GM23338 (cell line): ENCODE data around the gene SPATA13. TPM values are rescaled to one million over a fixed set of nuclear protein-coding genes. Genes with fewer than 3 reads are reported as not detected.

Experiments used
- ATAC-seq: fragments of 200-7000 bp; cut with Tn5 transposase; 3 replicates; pipeline ENCODE4 v1.9.1; 2020
- DNase-seq: peaks from one replicate; pipeline ENCODE4 v3.0.0-alpha.2; 2015; ENCODE audit warnings: low spot score
- H2AFZ ChIP-seq: fragments of 200-600 bp; sonication (generic); 2 replicates; pipeline ENCODE4 v1.8.0; 2016; ENCODE audit warnings: antibody characterized with exemption, mild to moderate bottlenecking, moderate library complexity
- H3F3A ChIP-seq: fragments of 200-600 bp; sonication (generic); replicated peaks from 2 replicates; pipeline ENCODE4 v1.8.0; 2017; ENCODE audit warnings: antibody characterized with exemption, mixed run types, low read depth
- H3K27ac ChIP-seq: fragments of 200-600 bp; sonication (generic); 2 replicates; pipeline ENCODE4 v1.6.1; 2016; ENCODE audit warnings: low read depth
- H3K27me3 ChIP-seq: fragments of 200-600 bp; sonication (generic); 2 replicates; pipeline ENCODE4 v1.8.0; 2016; ENCODE audit warnings: mild to moderate bottlenecking, mixed run types, moderate library complexity; ENCODE audit not compliant: insufficient read depth
- H3K36me3 ChIP-seq: fragments of 200-600 bp; sonication (generic); 2 replicates; pipeline ENCODE4 v1.8.0; 2016; ENCODE audit warnings: mild to moderate bottlenecking; ENCODE audit not compliant: insufficient read depth
- H3K4me1 ChIP-seq: fragments of 200-600 bp; sonication (generic); 2 replicates; pipeline ENCODE4 v1.8.0; 2016; ENCODE audit warnings: mild to moderate bottlenecking, moderate library complexity; ENCODE audit not compliant: insufficient read depth
- H3K4me2 ChIP-seq: fragments of 200-600 bp; sonication (generic); 2 replicates; pipeline ENCODE4 v1.7.1; 2017; ENCODE audit warnings: mixed run types
- H3K4me3 ChIP-seq: fragments of 200-600 bp; sonication (generic); 2 replicates; pipeline ENCODE4 v1.6.1; 2016; ENCODE audit warnings: mixed run types
- H3K79me2 ChIP-seq: fragments of 200-600 bp; sonication (generic); replicated peaks from 2 replicates; pipeline ENCODE4 v1.8.0; 2017; ENCODE audit warnings: mild to moderate bottlenecking; ENCODE audit not compliant: insufficient read depth
- H3K9me2 ChIP-seq: fragments of 200-600 bp; sonication (generic); 2 replicates; pipeline ENCODE4 v1.8.0; 2017; ENCODE audit not compliant: insufficient read depth
- H4K20me1 ChIP-seq: fragments of 200-600 bp; sonication (generic); replicated peaks from 2 replicates; pipeline ENCODE4 v1.8.0; 2017; ENCODE audit warnings: mild to moderate bottlenecking; ENCODE audit not compliant: insufficient read depth
- H3K27ac Mint-ChIP-seq: 2 replicates; pipeline ENCODE4 v1.8.0; 2020; ENCODE audit warnings: inconsistent platforms, mild to moderate bottlenecking, moderate library complexity, mixed read lengths
- H3K27me3 Mint-ChIP-seq: 3 replicates; pipeline ENCODE4 v1.8.0; 2022; ENCODE audit warnings: low read depth, mild to moderate bottlenecking, moderate library complexity, mixed read lengths, inconsistent platforms; ENCODE audit not compliant: insufficient read depth, poor library complexity
- H3K36me3 Mint-ChIP-seq: 3 replicates; pipeline ENCODE4 v1.8.0; 2021; ENCODE audit warnings: low read depth, mild to moderate bottlenecking, inconsistent platforms, moderate library complexity, mixed read lengths
- H3K4me1 Mint-ChIP-seq: 3 replicates; pipeline ENCODE4 v1.8.0; 2020; ENCODE audit warnings: mild to moderate bottlenecking, inconsistent platforms, mixed read lengths
- H3K4me3 Mint-ChIP-seq: 3 replicates; pipeline ENCODE4 v1.8.0; 2021; ENCODE audit warnings: moderate library complexity, mild to moderate bottlenecking, inconsistent platforms, mixed read lengths
- H3K9me3 Mint-ChIP-seq: 3 replicates; pipeline ENCODE4 v1.8.0; 2020; ENCODE audit warnings: moderate library complexity, mild to moderate bottlenecking, inconsistent platforms, mixed read lengths
- CREB1 ChIP-seq: fragments of 250-450 bp; sonication (Bioruptor Pico); IDR thresholded peaks from 2 replicates; pipeline ENCODE4 v1.5.0; 2020; ENCODE audit warnings: low read depth, mild to moderate bottlenecking, moderate library complexity
- EZH2 ChIP-seq: fragments of 200-600 bp; sonication (generic); IDR thresholded peaks from one replicate; pipeline ENCODE4 v1.8.0; 2017; ENCODE audit warnings: antibody characterized with exemption, mild to moderate bottlenecking, low read depth; ENCODE audit not compliant: unreplicated experiment
- EZH2phosphoT487 ChIP-seq: fragments of 200-600 bp; sonication (generic); IDR thresholded peaks from one replicate; pipeline ENCODE4 v1.8.1; 2018; ENCODE audit warnings: antibody characterized with exemption; ENCODE audit not compliant: unreplicated experiment
- NANOG ChIP-seq: IDR thresholded peaks from 2 replicates; pipeline ENCODE4 v1.6.1; 2016; ENCODE audit warnings: antibody characterized with exemption, borderline replicate concordance
- POLR2AphosphoS5 ChIP-seq: IDR thresholded peaks from 2 replicates; pipeline ENCODE4 v1.6.1; 2016; ENCODE audit warnings: antibody characterized with exemption, low read depth
- ZNF114 ChIP-seq: fragments of 250-450 bp; sonication (Bioruptor Pico); IDR thresholded peaks from 2 replicates; pipeline ENCODE4 v1.5.0; 2020; ENCODE audit warnings: mild to moderate bottlenecking, moderate library complexity
- ZNF331 ChIP-seq: fragments of 250-450 bp; sonication (Bioruptor Pico); IDR thresholded peaks from 2 replicates; pipeline ENCODE4 v1.5.0; 2020; ENCODE audit warnings: low read depth, mild to moderate bottlenecking, moderate library complexity
- ZNF462 ChIP-seq: fragments of 250-450 bp; sonication (Bioruptor Pico); IDR thresholded peaks from 2 replicates; pipeline ENCODE4 v1.5.0; 2020; ENCODE audit warnings: mild to moderate bottlenecking, moderate library complexity
- polyA plus RNA-seq: library from polyadenylated mRNA; unstranded; fragments of >200 nt; fragmentation: Nextera tagmentation; extraction: Ambion mirVana; gene quantifications from 2 replicates; pipeline ENCODE4 v1.2.1, GENCODE V29; 2016
- total RNA-seq: library from RNA; depleted of rRNA; stranded (reverse); fragments of >200 nt; shearing (Covaris generic); gene quantifications from 2 replicates; pipeline ENCODE4 v1.2.3, GENCODE V29; 2014
- TF ChIP-seq, protein P1 (sequence below): IDR thresholded peaks from 2 replicates; pipeline ENCODE4 v1.6.1; 2016; ENCODE audit warnings: antibody characterized with exemption

The SPATA13 gene
- total and polyA plus RNA-seq, 2 experiments from 2014 or later, result 11.9 to 45.7 TPM

GRCh38 chr13:24251525-24251924 is 91.0 kb downstream of the SPATA13 start:
- H3K9me3 Mint-ChIP-seq, result no peaks in the 10 kb centered on the region
- H3K79me2 ChIP-seq, result peaks cover 6% of the 10 kb centered on the region
- H3K9me2 ChIP-seq, result no peaks in the 10 kb centered on the region
- H3K4me3 Mint-ChIP-seq, result no peak overlapping the region
- H3K27ac Mint-ChIP-seq, result no peak overlapping the region
- no peaks in the 10 kb centered on the region for H3F3A ChIP-seq
- TF ChIP-seq ZNF331 (CRISPR knock-in tag), result no peak
- no peak for TF ChIP-seq ZNF114 (CRISPR knock-in tag)
- TF ChIP-seq POLR2AphosphoS5, result no peak
- TF ChIP-seq NANOG, result no peak
- no peak for TF ChIP-seq CREB1 (CRISPR knock-in tag)
- TF ChIP-seq ZNF462 (CRISPR knock-in tag), result no peak
- TF ChIP-seq, protein P1, sequence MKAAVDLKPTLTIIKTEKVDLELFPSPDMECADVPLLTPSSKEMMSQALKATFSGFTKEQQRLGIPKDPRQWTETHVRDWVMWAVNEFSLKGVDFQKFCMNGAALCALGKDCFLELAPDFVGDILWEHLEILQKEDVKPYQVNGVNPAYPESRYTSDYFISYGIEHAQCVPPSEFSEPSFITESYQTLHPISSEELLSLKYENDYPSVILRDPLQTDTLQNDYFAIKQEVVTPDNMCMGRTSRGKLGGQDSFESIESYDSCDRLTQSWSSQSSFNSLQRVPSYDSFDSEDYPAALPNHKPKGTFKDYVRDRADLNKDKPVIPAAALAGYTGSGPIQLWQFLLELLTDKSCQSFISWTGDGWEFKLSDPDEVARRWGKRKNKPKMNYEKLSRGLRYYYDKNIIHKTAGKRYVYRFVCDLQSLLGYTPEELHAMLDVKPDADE, result no peak
- TF ChIP-seq EZH2, result no peak
- TF ChIP-seq EZH2phosphoT487, result no peak
- peaks cover 8% of the 10 kb centered on the region for H3K4me1 ChIP-seq
- H3K27me3 Mint-ChIP-seq, result peaks cover 3% of the 10 kb centered on the region
- no peak overlapping the region for H3K27ac ChIP-seq
- ATAC-seq (no peak), DNase-seq (no peak)
- peaks cover 20% of the 10 kb centered on the region for H3K36me3 Mint-ChIP-seq
- H3K27me3 ChIP-seq, result no peaks in the 10 kb centered on the region
- H3K4me3 ChIP-seq, result no peak overlapping the region
- H4K20me1 ChIP-seq, result no peaks in the 10 kb centered on the region
- no peak overlapping the region for H3K4me2 ChIP-seq
- H2AFZ ChIP-seq, result no peak overlapping the region
- no peaks in the 10 kb centered on the region; the same call in 1 of the 2 replicates for H3K36me3 ChIP-seq
- H3K4me1 Mint-ChIP-seq, result peaks cover 17% of the 10 kb centered on the region
